Amygdala (tissue), 56 donors: ENCODE measurements around the gene STAT4.
"Not testable (repeated sequence)": the region's sequence is repeated elsewhere in the genome, so short reads cannot be mapped to it uniquely, and the experiment has no call there.

Experiments used
- DNase-seq, 56 donors: peaks; one replicate each; lab custom pipeline; 2025; lab: John Stamatoyannopoulos, UW

The STAT4 gene

GRCh38 chr2:190999949-191000665 lies 150.7 kb downstream of the STAT4 start:
- DNase-seq, result no peak

GRCh38 chr2:190999058-190999457 lies 151.7 kb downstream of the STAT4 start:
- no peak for DNase-seq

- no peak for DNase-seq
Observed at GRCh38 chr2:190997526-190998113, 153.2 kb downstream of the STAT4 start.

GRCh38 chr2:190996947-190997346 lies 153.8 kb downstream of the STAT4 start:
- no peak for DNase-seq

- peak in 1 of 56 donors; percentile 19 for DNase-seq
Observed at GRCh38 chr2:190996338-190996946, 154.4 kb downstream of the STAT4 start.

GRCh38 chr2:190995315-190995714 lies 155.5 kb downstream of the STAT4 start:
- DNase-seq, result not testable (repeated sequence)

GRCh38 chr2:190994148-190994547 lies 156.6 kb downstream of the STAT4 start:
- no peak for DNase-seq

- no peak for DNase-seq
Observed at GRCh38 chr2:190993292-190993643, 157.5 kb downstream of the STAT4 start.

GRCh38 chr2:190990132-190990531 lies 160.7 kb downstream of the STAT4 start:
- no peak for DNase-seq

- DNase-seq, result no peak
Observed at GRCh38 chr2:190988910-190989309, 161.9 kb downstream of the STAT4 start.

GRCh38 chr2:190987938-190988337 lies 162.9 kb downstream of the STAT4 start:
- DNase-seq, result no peak

- no peak for DNase-seq
Observed at GRCh38 chr2:190987116-190987515, 163.7 kb downstream of the STAT4 start.

- DNase-seq, result no peak
Observed at GRCh38 chr2:190986221-190986953, 164.4 kb downstream of the STAT4 start.

- no peak for DNase-seq
Observed at GRCh38 chr2:190984595-190984994, 166.2 kb downstream of the STAT4 start.

- no peak for DNase-seq
Observed at GRCh38 chr2:190982262-190983034, 168.3 kb downstream of the STAT4 start.

- DNase-seq, result no peak
Observed at GRCh38 chr2:190981733-190982132, 169.1 kb downstream of the STAT4 start.

GRCh38 chr2:190981333-190981732 lies 169.5 kb downstream of the STAT4 start:
- no peak for DNase-seq

GRCh38 chr2:190980630-190981209 lies 170.1 kb downstream of the STAT4 start:
- no peak for DNase-seq

GRCh38 chr2:190979906-190980629 lies 170.7 kb downstream of the STAT4 start:
- no peak for DNase-seq
